ENCODE data around the gene BRIP1. TPM values are rescaled to one million over a fixed set of nuclear protein-coding genes. Genes with fewer than 3 reads are reported as not detected.

Gene BRIP1
- total and polyA plus RNA-seq, 10 of the 15 experiments (the other 5 are each of a cell fraction or from before 2014, with no cell fraction given): 4.0 to 24.2 (median 12.8) TPM

DNA sequence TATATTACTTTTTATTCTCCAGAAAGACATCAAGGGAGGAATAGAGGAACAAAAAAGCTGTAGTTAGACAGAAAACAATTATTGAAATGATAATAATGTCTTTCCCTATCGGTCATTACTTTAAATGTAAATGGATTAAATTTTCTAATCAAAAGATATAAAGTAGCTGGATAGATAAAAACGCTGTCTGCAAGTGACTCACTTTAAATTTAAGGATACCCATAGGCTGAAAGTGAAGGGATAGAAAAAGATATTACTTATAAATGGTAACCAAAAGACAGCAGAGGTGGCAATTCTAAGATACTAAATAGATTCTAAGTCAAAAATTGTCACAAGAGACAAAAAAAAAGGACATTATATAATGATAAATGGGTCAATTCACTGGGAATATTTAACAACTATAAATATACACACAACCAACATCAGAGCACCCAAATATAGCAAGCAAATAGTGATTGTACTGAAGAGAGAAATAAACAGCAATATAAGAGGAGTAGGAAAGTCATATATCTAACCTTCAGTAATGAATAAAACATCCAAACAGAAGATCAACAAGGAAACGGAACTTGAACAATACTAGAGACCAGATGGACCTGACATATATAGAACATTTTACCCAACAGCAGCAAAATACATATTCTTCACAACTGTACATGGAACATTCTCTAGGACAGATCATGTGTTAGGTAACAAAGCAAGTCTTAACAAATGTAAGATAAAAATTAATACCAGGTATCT, 116.9 kb downstream of the BRIP1 start:
- ChIA-PET RAD21 (ENCODE audit: unreplicated experiment) (interaction anchor here (1.4 to 2.1 kb wide), 2 partner anchors 10 to 18 kb away, joined by 3 to 5 read pairs; no protein-coding TSS in a partner anchor), CTCF (no interaction called here), SMC1A (ENCODE audit: uncharacterized antibody, unreplicated experiment) (interaction anchor here (0.7 to 1.6 kb wide), 3 partner anchors 30 to 38 kb away, joined by 3 to 7 read pairs (median 3); no protein-coding TSS in a partner anchor), POLR2A (no interaction called here)
- ATAC-seq (no peak), FAIRE-seq (no peak), DNase-seq (ENCODE audit: low read depth, low spot score) (no peak)
- H3K9ac ChIP-seq (ENCODE audit: control insufficient read depth, insufficient read depth, low read length): no peak overlapping the region
- peaks cover 9% of the 10 kb centered on the region for H3K9me3 ChIP-seq (replicated peaks; ENCODE audit: control insufficient read depth, insufficient read depth, low read length)
- H3K79me2 ChIP-seq (ENCODE audit: control insufficient read depth, insufficient read depth, low read length): no peaks in the 10 kb centered on the region
- intact Hi-C loops (cut with micrococcal nuclease; ENCODE audit: unreplicated experiment) (no loop called here), in situ Hi-C loops (cut with MboI) (no loop called here)
- WGBS (ENCODE audit: insufficient coverage, insufficient replicate concordance, low lambda C conversion rate, missing lambda C conversion rate): 98% methylated on average over 3 of the region's 3 CpGs
- H3K27me3 ChIP-seq (replicated peaks in 1 of 2; ENCODE audit: control insufficient read depth in 2 of 2, insufficient read depth in 2 of 2, low read length in 1 of 2): no peaks in the 10 kb centered on the region
- no peaks in the 10 kb centered on the region for H4K20me1 ChIP-seq (ENCODE audit: control insufficient read depth, insufficient read depth)
- H3K4me3 ChIP-seq: no peak overlapping the region
- H3K4me2 ChIP-seq (ENCODE audit: control insufficient read depth, insufficient read depth): no peak overlapping the region
- H2AFZ ChIP-seq (ENCODE audit: control insufficient read depth, low read depth, low read length): no peak overlapping the region
- no peaks in the 10 kb centered on the region for H3K36me3 ChIP-seq (ENCODE audit: control insufficient read depth in 2 of 2, insufficient read depth in 2 of 2, low read length in 1 of 2)
- H3K4me1 ChIP-seq (ENCODE audit: control insufficient read depth, insufficient read depth, low read length): peaks cover 14% of the 10 kb centered on the region
- TF ChIP-seq MEF2A (IDR thresholded peaks at IDR 0.05; ENCODE audit: insufficient read depth, low read depth, low read length) (no peak), SIX5 (IDR thresholded peaks at IDR 0.05; ENCODE audit: low read depth, low read length, severe bottlenecking) (no peak), JUND (IDR thresholded peaks at IDR 0.05; ENCODE audit: low read depth, low read length) (no peak), ETV6 (conservative IDR thresholded peaks at IDR 0.05 in 1 of 2, IDR thresholded peaks at IDR 0.05 in 1 of 2; ENCODE audit: borderline replicate concordance in 1 of 2, low read depth in 1 of 2) (peak in 1 of 2 experiments; percentile 86; a peak in 1 of 4 replicates), NFXL1 (IDR thresholded peaks at IDR 0.05; ENCODE audit: borderline replicate concordance) (0 out of 2 replicates have a peak, but pooled peaks have one; percentile 69)
- BruUV-seq (replicated peaks): no TSS peak
- no peak overlapping the region for H3K27ac ChIP-seq (ENCODE audit: control insufficient read depth, insufficient read depth)

DNA sequence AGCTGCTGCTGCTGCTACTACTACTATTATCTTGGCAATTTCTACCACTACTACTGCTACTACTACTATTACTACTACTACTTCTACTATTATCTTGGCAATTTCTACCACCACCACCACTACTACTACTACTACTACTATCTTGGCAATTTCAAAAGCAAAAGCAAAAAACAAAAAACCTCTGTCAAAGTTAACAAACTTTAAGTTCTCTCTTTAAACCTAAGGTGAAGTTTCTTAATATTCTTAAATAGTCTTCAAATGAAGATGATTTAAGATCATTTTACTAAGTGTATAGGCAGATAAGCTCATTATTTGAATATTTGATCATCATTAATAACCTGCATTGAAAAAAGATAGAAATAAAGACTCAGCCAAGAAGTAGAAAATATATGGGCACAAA, 118.5 kb downstream of the BRIP1 start:
- FAIRE-seq (no peak), DNase-seq (ENCODE audit: low read depth, low spot score) (no peak), ATAC-seq (no peak)
- ChIA-PET POLR2A (no interaction called here), CTCF (interaction anchor here (1.1 kb wide), 2 partner anchors 15 to 144 kb away, joined by 3 to 4 read pairs; no protein-coding TSS in a partner anchor), RAD21 (ENCODE audit: unreplicated experiment) (interaction anchor here (2.1 kb wide), 1 partner anchor 12 kb away, joined by 5 read pairs; no protein-coding TSS in a partner anchor), SMC1A (ENCODE audit: uncharacterized antibody, unreplicated experiment) (interaction anchor here (1.6 kb wide), 1 partner anchor 32 kb away, joined by 7 read pairs; no protein-coding TSS in a partner anchor)
- Histone ChIP-seq H3K27ac (ENCODE audit: control insufficient read depth, insufficient read depth) (no peak overlapping the region), H3K27me3 (replicated peaks in 1 of 2; ENCODE audit: control insufficient read depth in 2 of 2, insufficient read depth in 2 of 2, low read length in 1 of 2) (no peaks in the 10 kb centered on the region), H4K20me1 (ENCODE audit: control insufficient read depth, insufficient read depth) (no peaks in the 10 kb centered on the region), H3K4me3 (no peak overlapping the region), H3K79me2 (ENCODE audit: control insufficient read depth, insufficient read depth, low read length) (no peaks in the 10 kb centered on the region), H3K9me3 (replicated peaks; ENCODE audit: control insufficient read depth, insufficient read depth, low read length) (peaks cover 9% of the 10 kb centered on the region), H3K36me3 (ENCODE audit: control insufficient read depth in 2 of 2, insufficient read depth in 2 of 2, low read length in 1 of 2) (no peaks in the 10 kb centered on the region), H3K9ac (ENCODE audit: control insufficient read depth, insufficient read depth, low read length) (no peak overlapping the region), H3K4me2 (ENCODE audit: control insufficient read depth, insufficient read depth) (no peak overlapping the region), H2AFZ (ENCODE audit: control insufficient read depth, low read depth, low read length) (no peak overlapping the region), H3K4me1 (ENCODE audit: control insufficient read depth, insufficient read depth, low read length) (0 out of 2 replicates have a peak, but pooled peaks cover under 1% of the 10 kb centered on the region)
- BruUV-seq (replicated peaks): no TSS peak
- in situ Hi-C loops (cut with MboI) (no loop called here), intact Hi-C loops (cut with micrococcal nuclease; ENCODE audit: unreplicated experiment) (no loop called here)
- TF ChIP-seq ETV6 (conservative IDR thresholded peaks at IDR 0.05 in 1 of 2, IDR thresholded peaks at IDR 0.05 in 1 of 2; ENCODE audit: borderline replicate concordance in 1 of 2, low read depth in 1 of 2): peak in 1 of 2 experiments; percentile 23; a peak in 1 of 4 replicates
- TF ChIP-seq TARDBP (IDR thresholded peaks at IDR 0.05; ENCODE audit: borderline replicate concordance): no peak
- TF ChIP-seq NFXL1 (IDR thresholded peaks at IDR 0.05; ENCODE audit: borderline replicate concordance): peak; percentile 44; the same call in 1 of the 2 replicates
